GM11168 (cell line): ENCODE measurements around the gene ACAP1.

ENCODE experiments used
- in situ Hi-C: fragments of 300-500 bp; cut with MboI; formaldehyde crosslinking; loops from one replicate; pipeline ENCODE4 v1.12.0; 2022; ENCODE audit warnings: low sequenced_read_pairs; ENCODE audit not compliant: unreplicated experiment

ACAP1 gene, protein sequence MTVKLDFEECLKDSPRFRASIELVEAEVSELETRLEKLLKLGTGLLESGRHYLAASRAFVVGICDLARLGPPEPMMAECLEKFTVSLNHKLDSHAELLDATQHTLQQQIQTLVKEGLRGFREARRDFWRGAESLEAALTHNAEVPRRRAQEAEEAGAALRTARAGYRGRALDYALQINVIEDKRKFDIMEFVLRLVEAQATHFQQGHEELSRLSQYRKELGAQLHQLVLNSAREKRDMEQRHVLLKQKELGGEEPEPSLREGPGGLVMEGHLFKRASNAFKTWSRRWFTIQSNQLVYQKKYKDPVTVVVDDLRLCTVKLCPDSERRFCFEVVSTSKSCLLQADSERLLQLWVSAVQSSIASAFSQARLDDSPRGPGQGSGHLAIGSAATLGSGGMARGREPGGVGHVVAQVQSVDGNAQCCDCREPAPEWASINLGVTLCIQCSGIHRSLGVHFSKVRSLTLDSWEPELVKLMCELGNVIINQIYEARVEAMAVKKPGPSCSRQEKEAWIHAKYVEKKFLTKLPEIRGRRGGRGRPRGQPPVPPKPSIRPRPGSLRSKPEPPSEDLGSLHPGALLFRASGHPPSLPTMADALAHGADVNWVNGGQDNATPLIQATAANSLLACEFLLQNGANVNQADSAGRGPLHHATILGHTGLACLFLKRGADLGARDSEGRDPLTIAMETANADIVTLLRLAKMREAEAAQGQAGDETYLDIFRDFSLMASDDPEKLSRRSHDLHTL

DNA sequence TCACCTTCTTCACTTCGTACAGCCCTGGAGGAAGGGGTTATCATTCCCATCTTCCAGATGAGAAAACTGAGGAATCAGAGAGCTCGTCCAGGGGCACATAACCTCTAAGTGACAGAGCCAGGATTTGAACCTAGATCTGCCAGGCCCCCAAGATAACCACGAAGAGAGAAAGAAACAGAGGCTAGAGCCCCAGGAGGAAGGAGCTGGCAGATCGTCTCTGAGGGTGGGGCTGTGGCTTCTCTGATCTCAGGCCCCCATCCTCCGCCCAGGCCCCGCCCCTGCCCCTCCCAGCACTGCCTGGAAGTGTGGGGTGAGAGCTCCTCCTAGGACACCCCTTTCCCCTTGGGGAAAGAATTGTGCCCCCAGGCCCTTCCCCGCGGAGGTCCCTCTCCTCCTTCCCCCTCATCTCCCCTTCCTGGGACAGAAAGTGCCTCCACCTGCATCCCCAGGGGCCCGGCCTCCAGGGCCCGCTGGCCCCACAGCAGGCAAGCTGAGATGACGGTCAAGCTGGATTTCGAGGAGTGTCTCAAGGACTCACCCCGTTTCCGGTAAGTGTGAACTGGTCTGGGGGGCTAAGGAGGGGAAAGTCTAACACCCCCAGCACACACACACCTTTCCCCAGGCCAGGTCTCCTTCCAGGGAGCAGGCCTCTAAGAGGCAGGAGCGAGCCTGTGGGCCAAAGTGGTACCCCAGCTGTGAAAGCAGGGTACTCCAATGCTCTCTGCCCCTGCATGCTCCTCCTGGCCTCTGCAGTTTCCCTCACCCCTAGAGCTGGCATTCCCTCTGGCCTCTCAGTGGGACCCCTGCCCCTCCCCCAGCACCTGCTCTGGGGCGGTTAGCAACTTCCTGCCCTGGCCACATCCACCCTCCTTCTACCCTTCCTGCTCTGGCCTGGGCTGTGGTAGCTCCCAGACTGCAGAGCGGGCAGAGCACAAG lies at the start of gene ACAP1:
TSS of gene ACAP1 (plus strand) at position 290 of the 936 bp plus-strand sequence. CDS start at position 496, 206 bp downstream.
- in situ Hi-C loops: no loop called here

DNA sequence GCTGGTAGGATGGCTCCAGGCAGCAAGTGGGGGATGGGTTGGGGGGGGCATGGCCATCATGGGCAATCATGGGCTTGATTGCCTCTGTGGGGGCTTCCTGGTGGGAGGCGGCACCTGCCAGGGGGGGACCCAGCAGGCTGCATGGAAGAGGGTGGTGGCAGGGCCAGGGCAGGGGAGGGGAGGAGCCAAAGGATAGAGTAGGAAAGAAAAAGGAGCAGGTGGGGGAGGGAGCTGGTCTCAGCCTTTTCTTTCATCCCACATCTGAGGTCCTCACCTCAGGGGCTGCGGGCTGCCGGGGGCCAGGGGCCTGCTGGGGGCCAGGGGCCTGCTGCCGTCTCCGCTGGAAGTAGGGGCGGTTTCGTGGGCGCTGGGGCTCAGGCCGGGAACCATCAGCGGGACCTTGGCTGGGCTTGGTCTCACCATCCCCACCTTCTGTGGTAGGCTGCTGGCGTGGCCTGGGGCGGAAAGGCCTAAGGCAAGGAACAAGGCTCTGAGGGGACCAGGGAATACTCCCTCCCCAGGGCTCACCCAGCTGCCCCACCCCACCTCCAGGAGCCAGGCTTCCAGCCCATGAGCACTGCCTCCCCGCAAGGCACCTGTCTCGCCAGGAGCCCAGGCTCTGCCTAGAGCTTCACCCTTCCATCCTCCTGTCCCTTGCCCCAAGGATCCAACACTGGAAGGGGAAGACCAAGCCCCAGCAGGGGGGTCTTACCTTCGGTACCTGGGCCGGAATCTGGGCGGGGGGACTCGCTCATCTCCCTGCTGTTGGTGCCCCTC lies 46.9 kb upstream of the ACAP1 start:
- in situ Hi-C loops: no loop called here

DNA sequence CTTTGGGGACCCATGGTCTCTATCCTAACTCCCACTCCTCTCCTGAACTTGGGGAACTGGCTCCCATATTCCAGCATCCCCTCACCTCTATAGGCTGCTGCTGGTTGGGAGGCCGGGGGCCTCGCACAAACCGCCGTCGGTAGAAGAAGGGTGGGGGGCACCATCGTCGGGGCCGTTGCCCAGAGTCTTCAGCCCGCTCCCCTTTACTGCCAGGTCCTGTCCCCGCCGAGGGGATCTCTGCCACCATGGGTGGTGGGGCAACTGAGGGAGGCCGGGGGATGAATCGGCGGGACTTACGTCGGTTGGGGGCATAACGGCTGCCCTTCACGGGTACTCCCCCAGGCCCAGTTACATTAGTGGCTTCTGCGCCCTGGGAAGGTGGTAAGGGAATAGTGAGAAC lies 46.2 kb upstream of the ACAP1 start:
- in situ Hi-C loops: no loop called here

DNA sequence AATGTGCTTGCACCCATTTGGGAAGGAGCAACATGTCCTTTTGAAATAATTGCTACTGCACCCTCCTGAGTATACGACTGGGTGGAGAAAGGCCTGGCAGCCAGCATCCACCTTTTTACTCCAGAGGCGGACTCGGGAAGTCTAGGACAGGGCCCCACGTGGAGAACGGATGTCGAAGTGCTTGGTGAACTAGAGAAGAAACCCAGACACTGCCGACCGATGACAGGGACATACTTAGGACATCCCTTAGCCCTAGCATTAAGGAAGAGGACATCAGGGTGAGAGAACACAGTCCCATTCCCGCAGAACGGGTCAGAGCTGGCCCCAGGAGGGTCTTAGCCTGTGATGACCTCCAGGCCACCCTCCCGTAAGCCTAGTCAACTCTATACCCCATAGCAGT lies 45.6 kb upstream of the ACAP1 start:
- in situ Hi-C loops: no loop called here

DNA sequence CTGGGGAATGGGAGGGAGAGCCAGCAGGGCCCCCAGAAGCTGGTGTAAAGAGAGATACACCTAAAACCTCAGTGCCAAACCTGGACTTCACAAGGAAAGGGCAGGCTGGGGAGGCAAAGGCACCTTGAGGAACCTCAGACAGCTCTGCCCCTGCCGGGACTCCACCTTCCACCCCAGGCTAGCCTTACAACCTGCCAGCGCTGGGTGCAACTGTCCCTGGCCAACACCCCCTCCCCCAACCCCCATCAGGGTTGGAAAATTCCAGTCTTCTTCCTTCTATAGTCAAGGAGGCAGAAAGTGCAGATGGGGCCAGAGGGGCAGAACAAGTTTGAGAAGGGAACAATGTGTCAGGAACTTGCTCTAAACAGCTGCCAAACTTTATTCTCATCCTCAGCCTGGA lies 44.1 kb upstream of the ACAP1 start:
- in situ Hi-C loops: no loop called here

DNA sequence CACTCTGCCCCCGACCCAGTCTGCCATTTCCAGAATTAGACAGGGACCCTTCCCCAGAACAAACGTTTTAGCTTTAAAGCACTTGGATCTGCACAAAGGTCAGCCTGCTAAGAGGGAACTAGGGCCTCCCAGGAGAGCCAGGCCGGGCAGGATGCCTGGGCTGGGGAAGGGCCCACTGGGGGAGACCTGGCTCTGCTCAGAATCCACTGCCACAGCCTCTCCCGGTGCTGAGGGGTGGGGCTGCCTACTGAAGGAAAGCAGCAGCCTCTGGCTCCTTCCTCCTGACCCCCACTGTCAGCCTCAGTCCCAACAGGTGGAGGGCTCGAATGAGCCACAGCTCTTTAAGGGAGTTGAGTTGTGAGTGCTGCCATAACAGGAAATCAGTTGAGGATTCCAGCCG lies 43.6 kb upstream of the ACAP1 start:
- in situ Hi-C loops: no loop called here

DNA sequence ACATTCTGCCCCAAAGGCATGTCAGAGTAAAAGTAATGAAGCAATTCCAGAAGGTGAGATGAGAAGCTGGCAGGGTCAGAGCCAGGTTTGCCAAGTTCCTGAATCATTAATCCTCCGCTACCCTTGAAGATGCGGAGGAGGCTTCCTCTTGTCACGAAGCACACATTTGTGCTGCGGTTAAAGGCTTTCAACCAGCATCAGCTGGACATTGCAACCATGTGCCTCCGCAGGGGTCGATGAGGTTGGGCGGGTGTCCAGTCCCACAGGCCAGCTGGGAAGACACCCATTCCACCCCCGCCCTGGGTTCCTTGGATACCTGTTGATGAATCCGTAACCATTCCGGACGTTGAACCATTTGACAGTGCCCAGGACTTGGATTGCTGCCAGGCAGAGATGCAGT lies 43.2 kb upstream of the ACAP1 start:
- in situ Hi-C loops: no loop called here

DNA sequence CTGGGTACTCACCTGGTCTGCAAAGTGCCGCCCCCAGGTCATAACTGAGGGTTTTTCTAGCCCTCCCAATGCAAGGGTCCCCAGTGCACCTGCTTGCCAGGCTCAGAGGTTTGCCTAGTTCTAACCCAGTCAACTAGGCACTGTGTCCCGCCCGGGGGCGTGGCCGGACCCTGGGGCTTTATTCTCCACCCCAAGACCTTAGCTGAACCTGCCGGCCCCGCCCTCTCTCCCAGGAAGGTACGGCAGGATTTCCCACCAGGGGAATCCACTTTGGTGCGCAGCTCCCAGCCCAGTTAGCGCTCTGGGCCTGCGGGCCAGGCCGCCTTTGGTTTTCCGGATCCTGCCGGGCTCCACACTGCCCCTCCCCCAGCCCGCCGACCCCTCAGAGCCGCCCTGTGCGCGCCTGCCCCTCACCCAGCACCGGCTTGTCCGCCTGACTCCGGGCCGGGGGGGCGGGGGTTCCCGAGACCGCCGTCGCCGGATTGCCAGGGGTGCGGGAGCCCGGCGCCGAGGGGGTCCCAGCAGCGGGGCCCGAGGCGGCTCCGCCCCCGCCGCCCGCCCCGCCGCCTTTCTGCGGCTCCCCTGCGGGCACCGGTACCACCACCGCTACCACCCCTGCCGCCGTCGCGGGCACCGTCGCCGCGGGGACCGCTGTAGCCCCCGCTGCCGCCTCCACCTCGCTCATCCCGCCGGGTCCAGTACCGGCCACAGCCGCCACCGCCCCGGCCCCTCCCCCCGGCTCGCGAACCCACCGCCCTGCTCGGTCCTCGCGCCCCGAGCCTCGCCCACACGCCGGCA lies 42.3 kb upstream of the ACAP1 start:
- in situ Hi-C loops: no loop called here

DNA sequence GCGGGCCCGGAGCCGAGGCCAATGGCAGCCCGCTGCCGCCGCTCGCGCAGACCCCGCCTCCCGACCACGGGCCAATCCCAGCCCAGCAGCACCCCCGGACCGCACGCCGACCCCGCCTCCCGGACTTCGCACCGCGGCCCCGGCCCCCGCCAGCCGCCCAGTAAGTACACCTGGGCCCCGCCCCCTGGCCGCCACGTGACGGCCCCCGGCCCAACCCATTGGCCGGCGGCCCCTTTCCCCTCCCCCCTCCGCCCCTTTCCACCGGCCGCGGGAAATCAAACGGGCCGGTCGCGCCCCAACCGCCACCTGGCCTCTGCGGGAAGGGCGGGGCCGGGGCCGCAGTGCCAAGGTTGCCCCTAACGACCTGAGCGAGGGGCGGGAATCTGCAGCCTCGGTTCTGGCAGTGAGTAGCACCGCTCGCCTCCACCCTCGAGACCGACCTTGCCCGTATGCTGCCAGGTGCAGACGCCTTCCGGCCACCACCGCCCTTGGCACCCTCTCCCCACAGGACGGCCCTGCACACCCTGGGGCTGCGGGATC lies 41.6 kb upstream of the ACAP1 start, which contains the start of gene YBX2:
TSS of gene YBX2 (minus strand) at position 26 of the 540 bp plus-strand sequence. CDS start 139 bp downstream, outside the sequence.
- in situ Hi-C loops: no loop called here

DNA sequence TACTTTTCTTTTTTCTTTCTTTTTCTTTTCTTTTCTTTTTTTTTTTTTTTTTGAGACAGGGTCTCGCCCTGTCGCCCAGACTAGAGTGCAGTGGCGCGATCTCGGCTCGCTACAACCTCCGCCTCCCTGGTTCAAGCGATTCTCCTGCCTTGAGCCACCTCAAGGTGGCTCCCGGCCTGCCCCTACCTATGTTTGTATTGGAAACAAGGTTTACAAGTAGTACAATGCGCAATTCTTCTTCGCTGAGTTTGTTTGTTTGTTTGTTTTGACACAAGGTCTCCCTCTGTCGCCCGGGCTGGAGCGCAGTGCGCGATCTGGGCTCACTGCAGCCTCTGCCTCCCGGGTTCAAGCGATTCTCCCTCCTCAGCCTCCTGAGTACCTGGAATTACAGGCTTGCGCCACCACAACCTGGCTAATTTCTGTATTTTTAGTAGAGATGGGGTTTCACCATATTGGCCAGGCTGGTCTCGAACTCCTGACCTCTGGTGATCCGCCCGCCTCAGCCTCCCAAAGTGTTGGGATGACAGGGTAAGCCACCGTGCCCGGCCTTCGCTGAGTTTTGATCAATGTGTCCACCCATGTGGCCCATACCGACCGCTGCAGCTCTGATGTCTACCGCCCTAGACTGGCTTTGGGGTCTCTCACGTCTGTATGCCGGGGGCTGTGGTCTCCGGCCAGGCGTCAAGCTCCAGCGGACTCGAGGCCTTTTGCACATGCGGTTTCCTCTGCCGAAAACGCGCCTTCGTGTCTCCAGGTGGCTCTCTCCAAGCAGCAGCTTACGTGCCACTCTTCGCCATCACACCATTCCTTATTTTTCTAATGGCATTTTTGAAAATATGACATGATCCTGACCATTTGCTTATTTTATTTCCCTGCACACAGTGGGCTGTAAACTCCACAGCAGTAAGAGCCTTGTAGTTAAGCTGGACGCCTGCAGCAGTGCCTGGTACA lies 40.8 kb upstream of the ACAP1 start:
- in situ Hi-C loops: no loop called here

DNA sequence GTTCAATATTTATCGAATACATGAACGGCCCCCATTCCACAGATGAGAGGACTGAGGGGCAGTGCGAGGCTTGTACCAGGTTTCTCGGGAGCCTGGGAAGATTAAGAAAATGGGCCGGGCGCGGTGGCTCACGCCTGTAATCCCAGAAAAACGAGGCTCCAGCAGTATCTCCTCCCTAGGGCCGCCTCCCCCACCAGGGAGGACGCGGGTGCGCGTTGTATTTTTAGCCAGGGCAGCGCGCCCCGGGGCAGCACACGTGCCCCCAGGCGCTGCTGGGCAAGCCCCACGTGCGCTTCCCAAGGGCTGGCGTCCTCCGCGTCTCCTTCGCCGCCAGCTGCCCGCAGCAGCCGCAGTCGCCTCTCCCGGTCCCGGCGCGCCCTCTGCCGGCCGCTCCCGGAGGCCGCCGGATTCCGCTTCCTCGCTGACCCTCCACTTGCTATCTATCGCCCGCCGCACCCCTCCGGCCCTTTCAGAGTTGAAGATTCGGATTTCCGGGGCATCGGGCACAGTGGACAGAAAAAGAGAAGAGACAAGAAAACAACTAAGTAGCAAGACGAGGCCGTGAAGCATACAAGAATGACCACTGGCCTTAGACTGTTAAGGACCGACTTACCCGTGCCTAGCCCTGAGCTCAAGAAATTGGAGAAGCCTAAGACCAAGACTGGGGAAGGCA lies 40.0 kb upstream of the ACAP1 start:
- in situ Hi-C loops: no loop called here

DNA sequence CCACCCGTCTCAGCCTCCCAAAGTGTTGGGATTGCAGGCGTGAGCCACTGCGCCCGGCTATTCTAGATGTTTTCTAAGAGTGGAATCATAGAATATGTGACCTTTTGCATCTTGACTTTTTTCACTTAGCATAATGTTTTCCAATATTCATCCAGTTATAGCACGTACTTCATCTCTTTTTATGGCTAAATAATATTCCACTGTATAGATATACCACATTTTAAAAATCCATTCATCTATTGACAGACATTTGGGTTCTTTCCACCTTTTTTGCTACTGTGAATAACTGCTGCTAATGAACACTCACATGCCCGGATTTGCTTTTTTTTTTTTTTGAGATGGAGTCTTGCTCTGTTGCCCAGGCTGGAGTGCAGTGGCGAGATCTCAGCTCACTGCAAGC lies 32.1 kb upstream of the ACAP1 start:
- in situ Hi-C loops: no loop called here

DNA sequence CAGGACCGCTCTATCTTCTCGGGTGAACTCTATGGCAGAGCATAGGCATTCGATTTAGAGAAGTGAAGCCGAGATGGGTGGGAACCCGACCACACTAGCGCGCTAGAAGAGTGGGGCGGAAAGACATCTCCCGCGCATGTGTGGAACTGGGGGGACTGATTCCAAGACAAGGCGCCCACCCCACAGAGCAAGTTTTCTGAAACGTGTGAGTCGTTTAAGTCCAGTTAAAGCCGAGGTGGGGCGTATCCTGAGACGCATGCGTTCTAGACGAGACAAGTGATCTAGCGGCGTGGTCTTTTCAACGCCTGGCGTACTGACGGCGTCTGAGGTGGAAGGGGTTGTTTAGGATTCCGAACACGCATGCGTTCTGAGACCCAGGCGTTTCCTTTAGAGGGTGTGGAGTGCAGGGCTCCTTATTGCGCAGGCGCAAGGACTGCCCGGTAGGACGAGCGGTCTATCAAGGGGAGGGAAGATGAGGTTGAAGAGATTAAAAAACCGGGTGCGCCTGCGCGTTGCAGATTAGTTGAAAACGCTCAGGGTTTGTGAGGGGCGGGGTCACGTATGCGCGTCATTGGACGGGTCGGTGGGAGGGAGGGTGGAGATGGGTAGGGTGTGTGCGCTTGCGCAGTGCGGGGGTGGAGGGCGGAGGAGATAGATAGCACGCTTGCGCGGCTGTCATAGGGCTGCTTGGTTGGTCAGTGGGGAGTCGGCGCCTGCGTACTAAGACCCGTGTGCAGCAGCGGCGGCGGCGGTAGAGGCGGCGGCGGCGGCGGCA lies 29.2 kb upstream of the ACAP1 start, which contains the start of gene EIF5A:
TSS of gene EIF5A (plus strand) at position 718 of the 775 bp plus-strand sequence. CDS start 2,008 bp downstream, outside the sequence.
- in situ Hi-C loops: no loop called here

DNA sequence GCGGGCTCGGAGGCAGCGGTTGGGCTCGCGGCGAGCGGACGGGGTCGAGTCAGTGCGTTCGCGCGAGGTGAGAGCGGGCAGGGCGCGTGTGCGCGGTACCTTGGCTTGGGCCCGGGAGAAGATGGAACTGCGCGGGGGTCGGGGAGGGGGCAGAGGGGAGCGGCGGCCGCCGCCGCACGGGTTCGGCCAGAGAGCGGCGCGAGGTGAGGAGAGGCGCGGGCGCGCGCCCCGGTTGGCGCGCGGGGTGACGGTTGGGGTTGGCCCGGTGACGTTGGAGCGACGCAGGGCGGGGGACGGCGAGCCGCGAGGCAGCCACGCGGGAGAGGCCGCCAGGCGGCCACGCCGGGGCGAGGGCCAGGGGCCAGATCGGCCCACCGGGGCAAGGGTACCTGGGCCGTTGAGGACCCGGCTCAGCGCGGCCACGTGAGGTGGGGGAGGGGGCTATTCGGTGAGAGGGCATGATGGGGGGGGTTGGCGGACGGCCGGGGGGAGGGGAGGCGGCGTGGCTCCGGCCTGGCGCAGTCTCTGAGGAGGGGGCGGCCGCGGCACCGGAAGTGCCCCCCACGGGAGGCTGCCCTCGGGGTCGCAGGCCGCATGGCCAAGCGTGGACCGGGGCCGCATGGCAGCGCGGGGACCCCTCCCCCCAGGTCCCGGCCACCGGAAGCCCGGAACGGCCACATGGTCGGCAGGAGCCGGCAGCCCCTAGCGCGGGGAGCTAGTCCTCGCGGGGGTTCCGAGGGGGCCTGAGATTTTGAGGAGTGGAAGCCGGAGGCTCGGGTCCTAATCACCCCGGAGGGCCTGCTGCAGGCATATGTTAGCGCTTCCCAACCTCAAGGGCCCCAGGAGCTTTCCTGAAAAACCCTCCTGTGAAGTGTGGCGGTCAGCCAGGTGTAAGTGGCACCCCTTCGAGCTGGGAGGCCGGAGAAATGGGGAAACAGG lies 28.4 kb upstream of the ACAP1 start:
- in situ Hi-C loops: no loop called here
